ENCODE data around the gene C19orf47.

The C19orf47 gene

DNA sequence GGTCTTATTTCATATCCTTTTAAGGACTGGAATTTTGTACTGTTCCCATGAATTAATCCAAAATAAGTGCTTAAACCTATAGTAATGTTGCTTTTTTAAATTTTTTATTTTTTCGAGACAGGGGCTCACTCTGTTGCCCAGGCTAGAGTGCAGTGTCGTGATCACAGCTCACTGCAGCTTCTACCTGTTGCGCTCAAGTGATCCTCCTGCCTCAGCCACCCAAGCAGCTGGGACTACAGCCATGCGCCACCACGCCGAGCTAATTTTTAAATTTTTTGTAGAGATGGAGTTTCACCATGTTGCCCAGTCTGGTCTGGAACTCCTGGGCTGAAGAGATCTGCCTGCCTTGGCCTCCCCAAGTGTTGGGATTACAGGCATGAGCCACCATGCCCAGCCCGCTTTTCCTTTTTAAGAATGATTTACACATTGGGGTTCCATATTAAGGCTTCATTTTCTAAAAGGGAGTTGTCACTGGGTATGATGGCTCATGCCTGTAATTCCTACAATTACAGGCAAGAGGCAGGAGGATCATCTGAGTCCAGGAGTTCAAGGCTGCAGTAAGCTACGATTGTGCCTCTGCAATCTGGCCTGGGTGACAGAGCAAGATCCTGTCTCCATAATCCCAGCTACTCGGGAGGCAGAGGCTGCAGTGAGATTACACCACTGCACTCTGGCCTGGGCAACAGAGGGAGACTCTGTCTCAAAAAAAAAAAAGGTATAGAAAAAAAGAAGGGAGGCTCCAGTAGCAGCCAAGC lies 34.8 kb downstream of the C19orf47 start:
- no peak for DNase-seq

DNA sequence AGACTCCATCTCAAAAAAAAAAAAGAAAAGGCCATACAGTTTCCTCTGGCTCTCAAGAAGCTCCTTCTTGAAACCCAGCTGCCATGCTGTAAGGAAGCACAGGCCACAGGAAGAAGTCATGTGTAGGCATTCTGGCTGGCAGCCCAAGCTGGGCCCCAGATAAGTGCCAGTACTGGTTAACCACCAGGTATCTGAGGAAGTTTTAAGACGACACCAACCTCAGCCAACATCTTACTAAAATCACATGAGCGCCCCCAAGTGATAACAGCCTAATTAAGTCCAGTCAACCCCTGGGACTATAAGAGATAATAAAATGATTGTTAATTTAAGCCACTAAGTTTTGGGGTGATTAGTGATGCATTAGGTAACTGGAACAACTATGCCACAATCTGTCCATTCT lies 35.7 kb downstream of the C19orf47 start:
- DNase-seq: no peak

DNA sequence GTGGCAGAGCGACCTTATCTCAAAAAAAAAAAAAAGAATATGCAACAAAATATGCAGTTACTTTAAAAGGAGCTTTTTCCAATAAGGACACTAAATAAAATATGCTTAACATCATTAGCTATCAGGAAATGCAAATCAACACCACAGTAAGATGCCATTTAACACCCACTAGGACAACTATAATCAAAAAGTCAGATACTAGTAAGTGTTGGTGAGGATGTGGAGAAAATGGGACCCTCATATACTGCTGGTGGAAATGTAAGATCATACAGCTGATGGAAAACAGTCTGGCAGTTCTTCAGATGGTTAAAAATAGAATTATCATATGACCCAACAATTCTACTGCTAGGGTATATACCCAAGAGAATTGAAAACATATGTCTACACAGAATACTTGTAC lies 38.5 kb downstream of the C19orf47 start:
- no peak for DNase-seq

DNA sequence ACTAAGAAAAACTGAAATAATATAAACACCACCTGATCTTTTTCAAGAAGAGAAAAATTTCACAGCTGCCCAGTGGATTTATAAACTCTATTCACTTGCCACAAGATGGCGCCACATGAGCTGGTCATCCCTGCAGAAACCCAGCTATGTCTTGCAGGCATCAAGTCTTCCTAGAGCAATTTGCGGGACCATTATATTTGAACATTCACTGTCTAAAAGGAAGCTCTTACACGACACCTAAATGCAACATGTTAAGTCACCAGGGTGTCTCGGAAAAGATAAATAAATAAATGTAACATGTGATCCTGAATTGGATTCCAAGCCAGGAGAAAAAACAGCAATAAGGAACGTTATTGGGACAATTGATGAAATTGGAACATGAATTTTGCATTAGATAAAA lies 42.8 kb downstream of the C19orf47 start:
- DNase-seq: peak; percentile 86

DNA sequence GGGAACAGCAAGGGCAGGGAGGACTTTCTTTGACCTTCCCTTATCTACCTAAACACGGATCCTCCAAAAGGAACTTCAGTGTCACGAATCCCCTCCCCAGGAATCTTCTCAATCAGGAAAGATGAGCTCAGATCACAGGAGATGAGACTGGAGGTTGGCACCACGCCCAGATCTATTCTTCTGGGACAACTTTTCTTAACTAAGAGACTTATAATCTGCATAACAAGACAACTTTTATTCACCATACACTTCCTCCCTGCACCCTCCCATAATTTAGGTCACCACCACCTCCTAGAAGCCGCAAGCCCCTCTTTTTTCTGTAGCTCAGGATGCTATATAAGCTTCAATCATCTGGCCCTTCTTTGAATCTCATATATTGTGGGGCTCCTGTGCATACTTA lies 43.9 kb downstream of the C19orf47 start:
- DNase-seq: no peak

DNA sequence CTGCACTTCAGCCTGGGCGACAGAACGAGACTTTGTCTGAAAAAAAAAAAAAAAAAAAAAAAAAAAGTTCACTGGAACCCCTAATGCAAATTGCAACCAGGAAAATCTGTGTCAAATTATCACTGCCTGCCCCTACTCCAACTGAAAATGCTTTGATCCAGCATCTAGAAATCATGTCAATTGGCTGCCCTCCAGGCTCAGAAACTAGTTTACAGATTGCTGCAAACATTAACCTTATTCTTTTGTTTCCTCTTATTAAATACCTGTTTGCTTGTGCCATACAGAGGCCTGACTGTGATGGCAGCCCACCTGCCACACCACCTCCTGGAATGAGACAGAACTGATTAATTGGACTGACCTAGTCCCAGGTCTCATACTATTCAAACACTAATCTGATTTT lies 44.4 kb downstream of the C19orf47 start:
- DNase-seq: no peak

DNA sequence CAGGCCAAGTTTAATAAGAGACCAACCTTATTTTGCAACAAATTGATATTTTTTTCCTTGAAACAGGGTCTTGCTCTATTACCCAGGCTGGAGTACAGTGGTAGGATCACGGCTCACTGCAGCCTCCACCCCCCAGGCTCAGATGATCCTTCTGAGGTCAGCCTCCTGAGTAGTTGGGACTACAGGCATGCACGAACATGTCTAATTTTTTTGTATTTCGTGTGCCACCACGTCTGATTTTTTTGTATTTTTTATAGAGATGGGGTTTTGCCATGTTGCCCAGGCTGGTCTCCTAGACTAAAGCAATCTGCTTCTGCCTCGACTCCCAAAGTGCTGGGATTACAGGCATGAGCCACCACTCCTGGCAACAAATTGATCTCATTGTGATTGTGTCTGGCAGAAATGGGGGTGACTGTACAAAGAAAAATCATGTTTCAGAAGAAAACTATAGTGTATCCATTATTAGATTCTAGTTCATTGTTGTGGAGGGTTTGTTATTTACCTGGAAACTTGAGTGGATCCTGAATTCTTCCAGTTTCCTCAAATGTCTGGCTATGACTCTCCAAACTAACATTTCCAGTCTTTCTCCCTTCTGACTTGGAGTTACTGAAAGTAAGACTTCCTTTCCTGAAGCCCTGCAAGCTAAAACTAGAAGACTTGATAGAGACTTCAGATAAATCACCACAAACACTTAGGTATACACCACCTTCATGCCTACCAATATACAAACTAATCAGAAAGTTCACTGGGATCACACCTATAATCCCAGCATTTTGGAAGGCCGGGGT lies 45.8 kb downstream of the C19orf47 start:
- no peak for DNase-seq

DNA sequence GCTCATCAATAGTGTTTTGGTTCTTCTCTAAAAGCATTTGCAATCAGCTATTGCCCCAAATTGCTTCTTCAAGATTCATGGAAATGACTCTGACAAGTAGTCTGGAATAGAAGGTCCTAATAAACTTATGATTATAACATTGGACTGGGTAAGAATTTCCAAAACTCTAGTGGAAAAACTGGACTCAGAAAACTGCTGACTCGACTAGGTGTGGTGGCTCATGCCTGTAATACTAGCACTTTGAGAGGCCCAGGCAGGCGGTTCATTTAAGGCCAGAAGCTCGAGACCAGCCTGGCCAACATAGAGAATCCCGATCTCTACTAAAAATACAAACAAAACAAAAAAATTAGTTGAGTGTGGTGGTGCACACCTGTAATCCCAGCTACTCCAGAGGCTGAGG lies 47.5 kb downstream of the C19orf47 start:
- DNase-seq: no peak

DNA sequence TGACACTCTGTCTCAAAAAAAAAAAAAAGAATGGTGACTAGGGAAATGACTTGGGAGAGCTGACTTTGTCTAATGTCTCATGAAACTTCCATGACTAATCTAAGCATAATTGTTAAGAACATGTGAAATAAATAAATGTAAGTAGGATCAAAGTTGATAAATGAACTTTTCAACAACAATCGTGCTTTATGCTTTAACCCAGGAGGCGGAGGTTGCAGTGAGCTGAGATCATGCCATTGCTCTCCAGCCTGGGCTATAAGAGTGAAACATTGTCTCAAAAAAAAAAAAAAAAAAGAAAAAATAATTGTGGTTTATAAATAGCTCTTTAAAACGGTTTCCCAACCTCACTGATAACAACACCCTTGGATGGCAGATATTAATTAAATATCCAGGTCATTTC lies 50.2 kb downstream of the C19orf47 start:
- DNase-seq: no peak

DNA sequence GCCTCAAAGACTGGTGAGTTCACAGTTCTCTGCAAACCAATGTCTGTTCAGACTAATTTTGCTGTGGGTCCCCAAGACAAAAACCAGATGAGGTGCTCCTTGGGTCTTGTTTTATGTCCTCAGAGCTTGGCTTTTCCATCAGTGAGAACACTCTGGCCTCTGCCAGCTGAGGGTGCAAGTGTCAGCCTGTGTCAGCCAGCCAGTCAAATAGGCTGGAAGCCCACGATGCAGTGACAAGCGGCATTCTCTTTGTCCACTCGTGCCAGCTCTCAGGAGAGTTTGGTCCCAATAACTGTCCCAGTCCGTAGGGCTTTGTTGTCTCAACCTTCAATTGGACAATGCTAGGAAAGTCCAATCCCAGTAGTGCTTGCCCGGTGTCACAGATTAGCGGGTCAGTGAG lies 53.6 kb downstream of the C19orf47 start:
- no peak for DNase-seq

DNA sequence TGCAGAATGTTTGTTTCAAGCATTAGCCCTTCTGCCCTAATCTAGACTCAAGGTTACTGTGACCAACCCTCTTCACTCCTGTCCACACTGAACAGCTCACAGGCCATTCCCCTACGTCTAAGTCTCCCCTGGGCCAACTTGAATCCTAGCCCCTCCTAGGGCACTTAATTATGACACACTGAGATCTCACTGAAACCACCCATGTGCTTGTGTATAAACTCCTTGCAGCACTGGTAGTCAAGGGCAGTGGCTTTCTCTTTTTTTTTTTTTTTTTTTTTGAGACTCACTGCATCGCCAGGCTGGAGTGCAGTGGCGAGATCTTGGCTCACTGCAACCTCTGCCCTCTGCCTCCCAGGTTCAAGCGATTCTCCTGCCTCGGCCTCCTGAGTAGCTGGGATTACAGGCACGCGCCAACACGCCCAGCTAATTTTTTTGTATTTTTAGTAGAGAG lies 61.2 kb downstream of the C19orf47 start:
- DNase-seq: no peak

DNA sequence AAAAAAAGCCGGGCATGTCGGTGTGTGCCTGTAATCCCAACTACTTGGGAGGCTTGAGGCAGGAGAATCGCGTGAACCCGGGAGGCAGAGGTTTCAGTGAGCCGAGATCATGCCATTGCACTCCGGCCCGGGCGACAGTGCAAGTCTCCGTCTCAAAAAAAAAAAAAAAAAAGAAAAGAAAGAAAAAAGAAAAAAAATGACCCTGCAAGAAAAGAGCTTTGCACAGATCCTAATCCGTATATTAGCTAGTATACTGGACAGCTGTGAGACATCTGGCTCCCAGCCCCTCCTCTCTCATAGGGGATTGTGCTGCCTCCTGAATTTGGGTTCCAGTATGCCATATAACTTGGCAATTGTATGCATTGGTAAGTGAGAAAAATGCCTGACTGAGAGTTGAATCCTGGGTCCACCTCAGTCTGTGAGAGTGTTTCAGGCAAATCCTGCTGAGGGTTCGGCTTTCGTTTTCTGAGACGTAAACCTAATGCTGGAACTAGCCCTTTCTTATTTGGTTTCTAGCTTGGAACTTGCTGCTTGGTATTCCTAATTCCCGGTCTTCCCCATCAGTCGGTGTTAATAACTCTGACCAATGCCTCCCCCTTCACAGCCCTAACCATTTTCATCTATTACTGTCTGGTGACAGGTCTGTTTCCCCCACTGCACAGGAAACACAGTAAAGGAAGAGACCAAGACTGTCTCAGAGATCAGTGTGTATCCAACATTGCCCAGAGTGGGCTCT lies 61.8 kb downstream of the C19orf47 start:
- DNase-seq: no peak

DNA sequence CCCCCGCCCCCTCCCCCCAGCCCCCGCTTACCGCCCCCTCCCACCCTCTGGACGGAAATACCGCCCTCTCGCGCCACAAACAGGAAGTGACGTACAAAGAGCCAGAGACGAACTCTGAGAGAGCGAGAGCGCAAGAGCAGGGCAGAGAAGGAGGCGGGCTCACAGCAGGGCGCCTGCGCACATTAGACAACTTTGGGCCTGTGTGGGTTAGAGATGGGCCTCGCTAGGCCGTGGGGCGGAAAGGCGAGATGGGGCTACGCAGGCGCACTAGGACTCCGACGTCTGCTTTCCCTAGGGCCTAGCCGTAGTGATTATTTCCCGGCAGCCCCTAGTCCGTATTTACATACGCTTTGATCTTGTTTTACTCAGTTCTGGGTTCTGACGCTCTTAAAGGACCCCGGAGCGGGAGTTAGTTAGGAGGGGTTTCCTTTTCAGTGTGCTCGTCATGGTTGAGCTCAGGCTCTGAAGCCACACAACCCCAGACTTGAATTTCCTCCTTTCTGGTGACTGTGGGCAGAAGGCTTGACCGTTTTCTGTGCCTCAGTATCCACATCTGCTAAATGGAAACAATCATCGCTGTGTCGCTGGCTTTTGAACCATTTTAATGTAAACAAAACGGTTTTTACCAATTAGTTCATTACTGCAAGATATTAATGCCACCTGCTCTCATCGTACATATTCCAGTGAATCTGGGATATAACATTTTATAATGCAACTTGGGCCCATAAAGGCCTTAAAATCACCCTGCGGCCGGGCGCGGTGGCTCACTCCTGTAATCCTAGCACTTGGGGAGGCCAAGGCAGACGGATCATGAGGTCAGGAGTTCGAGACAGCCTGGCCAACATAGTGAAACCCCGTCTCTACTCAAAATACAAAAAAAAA lies 62.6 kb downstream of the C19orf47 start:
- peak; percentile 99 for DNase-seq

DNA sequence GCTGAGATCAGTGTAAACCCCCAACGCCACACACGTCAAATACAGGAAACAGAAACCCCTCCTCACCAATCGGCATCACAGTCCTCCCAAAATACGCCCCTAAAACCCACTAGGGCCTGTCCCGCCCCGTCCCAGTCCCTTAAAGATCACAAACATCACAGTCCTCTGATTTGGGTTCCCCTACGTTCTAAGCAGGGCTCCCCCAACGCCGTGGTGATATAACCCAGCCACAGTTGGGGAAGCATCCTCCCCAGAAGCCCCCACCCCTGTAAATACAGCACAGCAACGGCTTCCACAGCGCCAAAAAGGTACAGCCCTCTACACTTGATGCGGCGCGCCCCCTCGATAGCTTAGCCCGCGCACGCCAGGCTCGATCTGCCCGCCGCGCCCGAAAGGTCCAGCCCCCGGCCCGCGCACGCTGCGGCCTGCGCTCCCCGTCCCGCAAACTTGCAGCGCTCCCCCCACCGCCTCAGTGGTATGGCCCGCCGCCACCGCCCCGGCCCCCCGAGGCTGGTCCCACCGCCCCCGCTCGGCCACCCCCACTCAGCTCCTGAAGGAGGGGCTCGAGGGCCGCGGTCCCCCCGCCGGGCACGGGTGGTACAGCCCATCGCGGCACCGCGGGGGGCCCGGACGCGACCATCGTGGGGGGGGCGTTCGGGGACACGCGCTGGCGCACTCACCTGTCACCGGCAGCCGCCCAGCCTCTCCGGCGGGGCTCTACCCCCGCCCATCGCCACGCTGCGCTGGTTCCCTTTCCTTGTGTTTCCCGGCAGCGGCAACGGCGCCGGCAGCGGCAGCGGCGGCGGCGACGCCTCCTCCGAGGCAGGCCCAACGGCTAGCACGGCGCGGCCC lies 63.5 kb downstream of the C19orf47 start, which contains the start of gene AKT2:
Gene AKT2 (minus strand): TSS at position 845 of the 852 bp plus-strand sequence. CDS start 20,078 bp downstream, outside the sequence.
- peak; percentile 41 for DNase-seq

DNA sequence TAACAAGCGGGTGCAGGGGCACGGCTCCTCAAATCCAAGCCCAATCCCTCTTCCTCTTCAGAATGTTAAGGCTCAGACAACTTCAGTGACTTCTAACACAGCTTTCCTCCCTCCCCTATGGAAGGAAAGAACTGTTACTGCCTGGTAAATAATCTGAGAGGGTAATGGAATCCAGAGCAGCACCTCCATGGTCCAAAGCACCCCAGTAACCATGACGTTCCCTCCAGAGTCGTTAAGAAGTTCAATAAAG lies 64.0 kb downstream of the C19orf47 start:
- peak; percentile 25 for DNase-seq

DNA sequence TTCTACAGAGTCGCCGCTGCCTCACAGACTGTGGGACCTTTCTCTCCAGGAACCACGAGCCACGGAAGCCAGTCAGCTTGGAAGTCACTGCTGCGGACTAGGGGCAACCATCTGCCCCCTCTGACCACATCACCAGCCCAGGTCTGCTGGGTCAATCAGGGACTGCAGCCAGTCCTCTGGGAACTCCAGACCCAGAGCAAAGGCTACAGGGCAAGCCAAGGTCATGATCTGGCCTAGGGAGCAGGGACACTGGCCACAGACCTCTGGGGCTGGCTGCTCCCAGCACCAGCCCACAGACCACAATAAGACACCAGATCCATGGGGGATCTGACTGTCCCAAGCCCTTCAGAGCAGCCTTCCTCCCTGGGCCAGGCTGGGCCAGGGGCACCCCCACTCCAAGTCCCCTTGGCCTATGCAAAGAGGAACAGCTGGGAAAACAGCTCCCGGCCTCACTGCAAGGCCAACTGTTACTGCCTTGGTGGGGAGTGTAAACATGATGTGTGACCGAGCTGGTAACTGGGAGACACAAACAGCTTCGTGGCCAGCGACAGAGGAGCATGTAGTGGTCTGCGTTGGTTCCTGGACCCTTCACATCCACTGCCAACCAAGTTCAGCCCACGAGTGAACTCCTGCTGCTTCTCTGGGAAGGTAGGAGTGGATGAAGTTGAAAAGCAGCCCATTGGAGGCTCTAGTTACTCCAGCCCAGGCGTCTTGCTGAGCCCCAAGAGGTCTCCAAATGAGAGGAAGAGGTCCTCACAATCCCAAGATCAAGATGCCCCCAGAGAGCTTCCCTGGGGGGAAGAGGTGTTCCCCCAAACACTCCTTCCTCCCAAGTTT lies 64.6 kb downstream of the C19orf47 start:
- DNase-seq: no peak

DNA sequence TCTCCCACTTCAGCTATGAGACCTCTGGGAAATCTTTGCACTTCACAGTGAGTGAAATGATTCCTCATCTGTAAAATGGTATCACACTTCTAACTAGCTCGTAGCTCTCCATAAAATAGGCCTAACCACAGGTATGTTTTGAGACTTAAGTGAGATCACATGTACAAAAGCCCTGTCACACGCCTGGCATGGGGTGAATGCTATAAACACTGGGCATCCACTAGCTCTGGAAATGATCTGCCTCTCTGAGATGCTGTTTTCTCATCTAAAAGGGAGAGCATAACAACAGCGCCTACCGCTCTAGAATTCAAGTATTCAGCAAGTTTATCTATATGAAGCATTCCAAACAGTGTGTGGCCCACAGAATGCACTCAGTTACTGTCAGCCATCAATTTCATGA lies 65.3 kb downstream of the C19orf47 start:
- no peak for DNase-seq

DNA sequence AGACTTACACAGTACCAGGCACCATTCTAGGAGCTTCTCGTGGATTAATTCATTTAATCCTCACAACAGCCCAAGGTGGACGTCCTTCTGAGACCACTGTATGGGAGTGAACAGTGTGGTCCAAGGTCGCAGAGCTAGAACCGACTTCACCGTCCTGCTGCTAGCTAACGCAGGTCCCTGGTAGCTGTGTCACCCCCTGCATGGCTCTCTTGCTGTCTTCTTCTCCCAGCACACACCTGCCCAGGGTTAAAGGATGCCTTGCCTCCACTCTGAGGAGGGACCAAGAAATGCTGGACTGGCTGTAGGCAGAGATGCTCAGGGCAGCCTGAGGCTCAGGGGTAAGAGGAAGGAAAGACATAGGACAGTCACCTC lies 66.0 kb downstream of the C19orf47 start:
- DNase-seq: no peak

DNA sequence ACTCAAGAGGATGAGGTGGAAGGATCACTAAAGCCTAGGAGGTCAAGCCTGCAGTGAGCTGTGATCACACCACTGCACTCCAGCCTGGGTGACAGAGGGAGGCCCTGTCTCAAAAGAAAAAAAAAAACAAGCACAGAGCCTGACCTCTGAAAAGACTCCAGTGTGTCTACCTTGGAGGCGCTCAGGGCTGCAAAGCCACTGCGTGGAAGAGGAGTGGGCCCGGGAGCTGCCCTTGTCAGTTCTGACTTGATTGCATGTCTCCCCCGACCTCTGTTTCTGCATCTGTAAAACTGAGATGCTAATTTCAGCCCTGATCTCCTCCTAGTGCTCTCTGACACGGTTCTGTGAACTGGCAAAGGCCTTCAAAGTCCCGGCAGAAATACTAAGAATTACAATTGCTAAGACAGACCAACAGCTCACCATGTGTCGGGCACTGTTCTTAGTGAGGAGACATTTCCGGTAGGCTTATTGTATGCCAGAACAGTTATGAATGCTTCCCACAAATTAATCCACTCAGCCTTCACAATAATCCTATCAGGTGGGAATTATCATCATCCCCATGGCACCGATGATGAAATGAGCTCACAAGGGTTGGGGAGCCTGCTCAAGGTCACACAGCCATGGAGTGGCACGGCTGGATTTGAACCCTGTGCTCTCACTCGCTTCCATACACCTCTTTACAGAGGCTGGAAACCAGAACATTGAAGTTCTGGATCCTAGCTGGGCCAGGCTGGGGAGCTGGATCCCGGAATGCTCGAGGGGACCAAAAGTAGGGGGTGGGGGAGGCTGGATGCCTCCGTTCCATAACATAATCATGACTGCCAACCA lies 66.6 kb downstream of the C19orf47 start:
- no peak for DNase-seq

DNA sequence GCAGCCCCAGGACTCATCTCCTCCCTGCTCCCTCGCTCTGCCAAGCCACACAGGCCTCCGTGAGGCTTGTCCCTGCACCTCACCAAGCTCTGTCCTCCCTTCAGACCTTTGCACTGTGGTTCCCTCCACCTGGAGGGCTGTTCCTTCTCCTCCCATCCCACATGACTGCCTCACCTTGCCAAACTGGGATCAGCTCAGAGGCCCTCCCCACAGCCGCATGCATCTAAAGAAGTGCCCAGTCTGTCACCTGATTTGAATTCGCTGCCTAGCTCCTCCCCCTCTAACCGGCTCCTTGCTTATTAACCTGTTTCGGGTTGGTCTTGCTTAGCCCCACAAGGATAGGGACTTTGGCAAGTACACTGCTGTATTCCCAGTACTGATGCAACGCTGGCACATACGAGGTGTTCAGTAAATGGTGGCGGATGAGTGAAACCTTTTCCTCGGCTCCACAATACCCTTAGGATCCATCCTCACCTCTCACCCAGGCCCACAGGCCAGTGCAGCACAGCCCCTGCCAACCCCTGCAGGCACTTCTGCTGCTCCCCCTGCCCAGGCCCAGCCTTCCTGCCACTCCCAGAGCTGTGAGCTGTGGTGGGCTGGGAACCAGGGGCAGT lies 67.5 kb downstream of the C19orf47 start:
- no peak for DNase-seq
